ENCODE data around the gene MICA.

- TF ChIP-seq POLR2A (IDR thresholded peaks at IDR 0.05) (no peak), CTCF (IDR thresholded peaks at IDR 0.05) (no peak)
These were observed 58.9 kb downstream of the MICA start for GRCh38 chr6:31462026-31462963.
